Measurements from ENCODE around the gene FOXR1. TPM values are rescaled to one million over a fixed set of nuclear protein-coding genes. Genes with fewer than 3 reads are reported as not detected.

Gene FOXR1
- total RNA-seq, 2 experiments from 2014 or later = not detected

DNA sequence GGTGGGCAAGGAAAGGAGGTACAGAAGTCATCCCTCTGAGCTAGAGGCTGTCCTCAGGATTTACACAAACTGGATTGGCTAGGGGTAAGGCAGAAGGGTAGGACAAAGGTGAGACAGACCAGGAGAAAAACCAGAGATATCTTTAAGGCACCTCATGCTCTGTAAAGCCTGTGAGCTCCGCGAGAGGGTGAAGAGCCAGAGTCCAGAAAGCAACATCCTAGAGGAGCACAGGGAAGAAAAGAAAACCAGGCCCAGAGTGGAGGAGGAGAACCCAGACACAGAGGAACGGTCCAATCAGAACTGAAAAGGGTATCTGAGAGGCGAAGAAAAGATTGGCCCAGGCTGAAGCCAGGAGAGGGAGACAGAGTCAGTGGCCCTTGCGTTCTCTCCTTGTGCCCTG, 54.0 kb downstream of the FOXR1 start:
- Mint-ChIP-seq H3K27me3 (no peaks in the 10 kb centered on the region), H3K9me3 (no peaks in the 10 kb centered on the region), H3K4me3 (no peak overlapping the region), H3K27ac (peak overlapping the region; percentile 72), H3K36me3 (peaks cover 32% of the 10 kb centered on the region), H3K4me1 (peaks cover 52% of the 10 kb centered on the region)
- no peak for DNase-seq

DNA sequence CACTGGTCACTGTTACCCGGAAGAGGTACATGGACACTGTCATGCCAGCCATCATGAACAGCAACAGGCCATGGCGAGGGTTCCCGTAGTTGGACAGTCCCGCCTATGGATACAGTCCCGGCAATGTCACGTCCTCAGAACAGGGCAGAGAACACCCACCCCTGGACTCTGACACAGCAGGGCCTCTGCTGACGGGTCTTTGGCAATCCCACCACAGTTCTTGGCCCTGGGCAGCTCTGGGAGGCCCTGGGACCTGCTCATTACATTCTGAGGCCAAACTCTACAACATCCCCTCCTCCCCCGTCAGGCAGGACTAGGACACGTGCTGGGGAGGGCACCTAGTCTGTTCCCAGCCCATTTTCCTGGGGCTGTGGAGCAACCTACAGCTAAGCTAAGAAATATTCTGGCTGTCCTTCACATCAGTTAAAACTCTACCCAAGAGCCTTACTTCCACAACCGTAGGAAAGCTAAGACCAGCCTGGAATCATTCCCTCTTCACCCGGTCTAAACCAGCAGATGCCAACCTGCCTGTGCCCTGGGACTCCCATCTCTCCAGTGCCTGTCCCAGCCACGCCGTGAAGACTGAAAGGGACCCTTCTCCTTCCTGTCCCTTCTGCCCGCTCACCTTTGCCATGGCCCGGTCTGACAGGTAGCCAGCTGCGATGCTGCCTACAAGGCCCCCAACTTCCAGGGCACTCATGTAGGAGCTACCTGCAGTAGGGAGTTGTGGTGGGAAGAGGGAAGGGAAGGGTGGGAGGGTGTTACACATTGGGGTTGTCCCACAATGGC, 54.6 kb downstream of the FOXR1 start:
- Mint-ChIP-seq H3K4me1 (peaks cover 48% of the 10 kb centered on the region), H3K36me3 (peaks cover 32% of the 10 kb centered on the region), H3K9me3 (no peaks in the 10 kb centered on the region), H3K4me3 (no peak overlapping the region), H3K27me3 (no peaks in the 10 kb centered on the region), H3K27ac (peak overlapping the region; percentile 72)
- no peak for DNase-seq

DNA sequence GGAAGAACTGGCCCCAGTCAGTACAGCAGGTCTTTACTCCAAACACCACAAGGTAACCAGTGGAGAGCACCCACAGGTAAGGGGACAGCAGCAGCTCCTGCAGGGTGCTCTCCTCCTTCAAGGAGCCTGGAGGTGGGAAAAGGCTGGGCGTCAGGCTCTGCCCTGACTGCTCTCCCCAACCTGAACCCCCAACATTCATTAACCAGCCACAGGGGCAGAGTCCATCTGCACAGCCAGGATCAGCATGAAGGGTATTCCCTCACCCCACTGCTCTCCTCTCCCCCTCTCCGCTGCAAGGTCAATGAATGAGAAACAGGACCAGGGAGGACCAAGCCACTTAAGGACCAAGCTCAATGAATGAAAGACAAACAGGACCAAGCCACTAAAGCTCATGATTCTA, 55.4 kb downstream of the FOXR1 start:
- no peak overlapping the region for H3K4me3 Mint-ChIP-seq
- no peaks in the 10 kb centered on the region for H3K9me3 Mint-ChIP-seq
- DNase-seq = no peak
- H3K27ac Mint-ChIP-seq = no peak overlapping the region
- no peaks in the 10 kb centered on the region for H3K27me3 Mint-ChIP-seq
- peaks cover 46% of the 10 kb centered on the region for H3K4me1 Mint-ChIP-seq
- peaks cover 24% of the 10 kb centered on the region for H3K36me3 Mint-ChIP-seq

DNA sequence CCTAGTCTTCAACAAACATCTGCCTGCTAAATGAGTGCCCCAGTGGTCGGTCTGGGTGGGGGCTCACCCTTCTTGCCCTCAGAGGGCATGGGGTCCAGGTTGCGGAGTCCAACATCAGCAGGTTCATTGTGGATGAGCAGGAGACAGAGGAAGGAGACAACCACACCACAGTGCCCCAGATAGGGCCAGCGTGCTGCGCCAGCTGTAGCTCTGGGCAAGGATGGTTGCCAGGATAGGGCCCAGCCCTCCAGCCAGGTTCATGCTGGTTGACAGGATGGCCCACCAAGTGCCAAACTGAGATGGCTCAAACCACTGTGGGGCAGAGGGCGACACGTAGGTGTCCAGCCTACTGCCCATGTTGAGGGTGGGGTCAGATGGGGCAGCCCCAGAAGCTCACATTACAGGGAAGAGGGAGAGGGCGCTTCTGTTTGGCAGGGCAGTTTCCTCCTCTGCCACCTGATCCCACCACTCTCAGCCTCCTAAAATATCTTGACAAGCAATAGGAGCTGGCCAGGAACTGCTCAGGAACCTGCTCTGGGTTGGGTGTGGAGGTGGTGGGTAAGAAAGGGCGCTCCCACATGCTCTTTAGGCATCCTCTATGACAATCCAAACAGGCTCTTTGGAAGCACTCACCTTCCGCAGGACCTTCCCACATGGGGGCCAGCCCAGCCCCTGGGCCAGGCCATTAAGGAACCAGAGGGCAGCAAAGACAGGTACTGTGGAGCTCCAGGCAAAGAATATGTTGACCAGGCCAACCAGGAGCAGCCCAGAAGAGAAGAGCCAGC, 56.2 kb downstream of the FOXR1 start:
- Mint-ChIP-seq H3K36me3 (peaks cover 19% of the 10 kb centered on the region), H3K4me3 (no peak overlapping the region), H3K4me1 (peaks cover 46% of the 10 kb centered on the region), H3K27ac (no peak overlapping the region), H3K9me3 (no peaks in the 10 kb centered on the region), H3K27me3 (no peaks in the 10 kb centered on the region)
- DNase-seq = no peak

DNA sequence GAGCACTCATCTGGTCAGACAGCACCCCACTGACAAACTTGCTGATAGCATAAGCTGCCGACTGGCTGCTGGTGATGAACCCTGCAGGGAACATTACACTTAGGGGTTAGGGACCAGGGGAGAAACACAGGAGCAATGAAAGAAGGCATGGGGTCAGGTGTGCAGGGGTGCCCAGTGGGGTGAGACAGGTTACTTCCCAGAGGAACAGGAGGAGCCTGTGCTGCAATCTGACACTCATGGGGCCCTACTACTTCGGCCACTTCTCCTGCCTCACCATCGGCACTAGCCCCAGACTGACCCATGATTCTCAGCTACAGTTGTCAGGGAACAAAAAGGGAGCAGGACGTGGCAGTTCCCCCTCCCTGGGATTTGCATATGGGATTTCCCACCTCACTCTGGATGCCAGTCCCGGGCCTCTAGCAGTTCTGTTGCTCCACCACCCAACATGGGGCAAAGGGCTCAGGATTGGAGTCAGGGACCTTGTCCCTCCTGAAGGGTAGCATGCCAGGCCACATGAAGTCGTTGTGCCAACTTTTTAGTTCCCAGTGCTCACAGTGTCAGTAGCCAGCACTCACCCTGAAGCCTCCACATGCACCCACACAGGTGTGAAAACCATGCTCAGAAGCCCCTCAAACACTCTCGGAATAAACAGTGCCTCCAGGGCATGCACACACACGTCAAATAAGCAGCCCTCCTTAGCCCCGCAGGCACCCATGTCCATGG, 56.9 kb downstream of the FOXR1 start:
- Mint-ChIP-seq H3K4me3 (no peak overlapping the region), H3K36me3 (peaks cover 18% of the 10 kb centered on the region), H3K4me1 (peaks cover 42% of the 10 kb centered on the region), H3K27me3 (no peaks in the 10 kb centered on the region), H3K9me3 (no peaks in the 10 kb centered on the region), H3K27ac (peak overlapping the region; percentile 83)
- DNase-seq = no peak

DNA sequence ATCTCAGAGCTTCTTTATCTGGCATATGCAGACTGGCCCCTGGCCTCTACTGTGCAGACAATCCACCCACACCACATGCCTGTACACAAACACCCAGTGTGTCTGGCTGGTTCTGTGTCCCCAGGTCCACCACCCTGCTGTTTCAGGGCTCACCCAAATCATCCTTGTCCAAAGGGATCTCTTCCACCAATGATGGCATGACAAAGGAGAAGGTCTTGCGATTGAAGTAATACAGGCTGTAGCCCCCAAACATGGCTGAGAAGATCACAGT, 57.4 kb downstream of the FOXR1 start:
- no peaks in the 10 kb centered on the region for H3K27me3 Mint-ChIP-seq
- DNase-seq = no peak
- peak overlapping the region; percentile 83 for H3K27ac Mint-ChIP-seq
- peaks cover 38% of the 10 kb centered on the region for H3K4me1 Mint-ChIP-seq
- peak overlapping the region; percentile 76 for H3K4me3 Mint-ChIP-seq
- peaks cover 17% of the 10 kb centered on the region for H3K36me3 Mint-ChIP-seq
- no peaks in the 10 kb centered on the region for H3K9me3 Mint-ChIP-seq

DNA sequence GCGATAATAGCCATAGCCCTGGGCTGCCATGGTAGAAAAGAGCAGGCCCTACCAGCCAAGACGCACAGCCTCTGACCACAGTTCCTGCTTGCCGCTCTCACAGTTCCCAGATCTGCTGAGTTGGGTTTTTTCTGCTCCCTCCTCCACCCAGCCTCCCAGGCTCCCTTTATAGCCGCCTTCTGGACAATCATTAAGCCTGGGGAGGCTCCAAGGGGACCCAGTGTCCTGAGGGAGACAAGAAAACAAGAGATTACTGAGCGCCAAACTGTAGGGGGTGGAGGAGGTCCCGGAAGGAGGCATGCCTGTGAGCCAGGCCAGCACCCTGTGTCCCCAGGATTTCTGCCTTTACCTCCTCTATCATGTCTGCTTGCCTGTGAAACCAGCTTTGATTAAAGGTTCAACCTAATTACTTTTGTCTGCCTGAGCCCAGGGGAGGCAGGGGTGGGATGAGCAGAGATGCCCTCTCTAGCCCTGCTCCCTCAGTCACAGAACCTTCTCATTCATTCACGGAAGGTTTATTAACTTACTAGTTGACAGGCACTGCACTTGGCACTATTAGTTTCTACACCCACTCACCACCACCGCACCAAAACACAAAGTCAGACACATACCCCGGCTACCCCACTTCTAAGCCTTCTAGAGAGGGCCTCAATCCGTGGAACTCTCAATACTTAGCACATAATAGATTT, 57.9 kb downstream of the FOXR1 start:
- DNase-seq = peak; percentile 62
- Mint-ChIP-seq H3K36me3 (peaks cover 15% of the 10 kb centered on the region), H3K9me3 (no peaks in the 10 kb centered on the region), H3K27ac (peak overlapping the region; percentile 83), H3K27me3 (no peaks in the 10 kb centered on the region), H3K4me3 (peak overlapping the region; percentile 76), H3K4me1 (peaks cover 35% of the 10 kb centered on the region)

DNA sequence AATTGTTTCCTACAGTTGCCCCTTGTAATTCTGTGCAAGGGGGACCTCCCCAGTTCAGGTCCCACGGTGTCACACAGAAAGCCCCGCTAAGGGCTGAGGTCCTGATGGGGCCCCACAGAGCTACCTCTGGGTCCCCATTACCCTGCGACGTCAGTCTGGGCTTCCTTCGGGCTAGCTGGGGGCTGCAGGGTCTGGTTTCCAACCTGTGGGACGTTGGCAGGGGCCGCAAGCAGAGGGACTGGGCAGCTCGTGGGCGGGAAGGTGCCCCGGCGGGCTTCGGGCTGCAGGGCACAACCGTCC, 58.4 kb downstream of the FOXR1 start:
- Mint-ChIP-seq H3K4me1 (peaks cover 31% of the 10 kb centered on the region), H3K9me3 (no peaks in the 10 kb centered on the region), H3K27me3 (no peaks in the 10 kb centered on the region), H3K4me3 (peak overlapping the region; percentile 76), H3K27ac (peak overlapping the region; percentile 83), H3K36me3 (peaks cover 13% of the 10 kb centered on the region)
- DNase-seq = peak; percentile 60

DNA sequence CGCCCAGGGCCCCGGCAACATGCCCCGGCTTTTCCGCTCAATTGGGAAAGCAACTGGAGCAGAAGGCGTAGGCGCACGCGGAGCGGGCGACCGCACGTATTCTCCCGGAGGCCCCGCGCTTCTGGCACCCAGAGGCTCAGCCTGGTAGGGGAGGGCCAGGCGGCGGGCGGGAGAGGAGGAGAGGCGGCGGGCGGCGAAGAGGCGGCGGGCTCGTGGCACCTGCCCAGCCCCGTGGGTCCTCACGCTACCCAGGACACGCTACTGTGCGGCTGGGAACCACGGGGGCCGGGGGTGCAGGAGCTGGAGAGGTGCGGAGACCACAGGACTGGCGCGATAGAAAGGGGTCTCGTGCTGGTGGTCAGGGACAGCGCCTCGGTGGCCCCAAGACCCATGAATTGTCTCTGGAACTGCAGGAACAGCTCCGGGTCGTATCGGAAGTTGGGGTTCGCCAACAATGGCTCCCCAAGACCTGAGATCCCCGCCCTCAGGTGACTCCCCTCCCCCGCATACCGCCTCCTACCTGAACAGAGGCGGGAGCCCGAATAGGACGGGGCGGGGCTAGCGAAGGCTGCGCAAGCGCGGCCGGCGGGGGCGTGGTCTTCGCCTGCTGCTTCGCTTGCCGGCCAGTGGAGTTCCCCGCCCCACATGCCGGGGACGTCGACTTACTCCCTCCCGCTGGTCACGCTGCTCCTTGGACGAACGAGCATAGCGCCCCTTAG, 58.9 kb downstream of the FOXR1 start, which contains the start of gene SLC37A4:
Gene SLC37A4 (minus strand): TSS at position 549 of the 719 bp plus-strand sequence.
- Mint-ChIP-seq H3K27ac (peak within 1 kb of the TSS; percentile 83), H3K9me3 (no peaks in the 10 kb centered on the region), H3K27me3 (no peaks in the 10 kb centered on the region), H3K4me3 (peak within 1 kb of the TSS; percentile 76), H3K36me3 (peaks cover 8% of the 10 kb centered on the region), H3K4me1 (peaks cover 26% of the 10 kb centered on the region)
- peak; percentile 99 for DNase-seq

Other genes with a start within 250 kb of the FOXR1 start
- gene DDX6, start 180.6 kb upstream of the FOXR1 start, total RNA-seq = 100 to 1,000 TPM; 148 to 150 TPM
- 1 to 10 TPM; 1.5 to 1.6 TPM for gene CXCR5, start 87.9 kb upstream of the FOXR1 start, total RNA-seq
- 10 to 100 TPM; 34.9 to 38.8 TPM for gene BCL9L, start 45.8 kb upstream of the FOXR1 start, total RNA-seq
- gene UPK2, start 15.5 kb upstream of the FOXR1 start, total RNA-seq = under 1 TPM; 0.48 to 0.49 TPM
- gene CENATAC, start 26.4 kb downstream of the FOXR1 start, total RNA-seq = 10 to 100 TPM; 24.8 to 28.3 TPM
- 1,000 to 10,000 TPM; 1,524 to 1,591 TPM for gene RPS25, start 46.6 kb downstream of the FOXR1 start, total RNA-seq
- 100 to 1,000 TPM; 114 to 127 TPM for gene TRAPPC4, start 47.0 kb downstream of the FOXR1 start, total RNA-seq
- gene SLC37A4, start 59.1 kb downstream of the FOXR1 start, total RNA-seq = 10 to 100 TPM; 28.2 to 30.1 TPM
- gene HYOU1, start 85.4 kb downstream of the FOXR1 start, total RNA-seq = 100 to 1,000 TPM; 121 to 125 TPM
- 10 to 100 TPM; 19.2 to 20.2 TPM for gene VPS11, start 96.1 kb downstream of the FOXR1 start, total RNA-seq
- 10 to 100 TPM; 42.1 to 43.0 TPM for gene HMBS, start 113.1 kb downstream of the FOXR1 start, total RNA-seq
- gene DPAGT1, start 130.1 kb downstream of the FOXR1 start, total RNA-seq = 10 to 100 TPM; 58.3 to 63.6 TPM
- 10 to 100 TPM; 19.3 to 20.0 TPM for gene C2CD2L, start 135.6 kb downstream of the FOXR1 start, total RNA-seq
- gene HINFP, start 149.8 kb downstream of the FOXR1 start, total RNA-seq = 10 to 100 TPM; 20.3 to 21.5 TPM
- gene ABCG4, start 177.3 kb downstream of the FOXR1 start, total RNA-seq = under 1 TPM; 0.12 to 0.22 TPM
- gene NLRX1, start 197.0 kb downstream of the FOXR1 start, total RNA-seq = 10 to 100 TPM; 19.3 to 20.7 TPM
- not detected for gene NHERF4, start 213.7 kb downstream of the FOXR1 start, total RNA-seq
- 10 to 100 TPM; 21.4 TPM for gene CBL, start 234.6 kb downstream of the FOXR1 start, total RNA-seq

All from activated naive CD8-positive, alpha-beta T cell treated with anti-CD3 and anti-CD28 coated beads for 36 hours (primary cell).